IMR-90 (cell line): Measurements from ENCODE around the gene HPRT1. TPM values are rescaled to one million over a fixed set of nuclear protein-coding genes. Genes with fewer than 3 reads are reported as not detected.

Experiments
- ATAC-seq: fragments of 200-7000 bp; cut with Tn5 transposase; 2 replicates; pipeline ENCODE4 v1.9.1; 2020; ENCODE audit warnings: low read depth, mild to moderate bottlenecking, moderate library complexity
- BruUV-seq: library from RNA; stranded (reverse); fragments of 400-500 nt; replicated peaks from 2 replicates; lab custom pipeline; 2021; lab: Mats Ljungman, UMichigan
- CTCF ChIA-PET: fragments of 300-600 bp; formaldehyde crosslinking; extraction: SDS; loops from one replicate; lab custom pipeline; 2021; ENCODE audit warnings: antibody characterized with exemption; lab: Yijun Ruan, JAX
- POLR2A ChIA-PET: fragments of 300-600 bp; sonication (Branson Sonifier 250); formaldehyde crosslinking; loops from one replicate; lab custom pipeline; 2022; ENCODE audit warnings: antibody characterized with exemption; ENCODE audit not compliant: unreplicated experiment; lab: Charles Lee
- DNase-seq: peaks from one replicate; pipeline ENCODE4 v3.0.0; 2013
- H2AFZ ChIP-seq: replicated peaks from 2 replicates; pipeline ENCODE3; 2013; ENCODE audit warnings: low read length, mild to moderate bottlenecking; ENCODE audit not compliant: poor library complexity
- H2AK5ac ChIP-seq: 2 replicates; pipeline ENCODE4 v1.6.1; 2013; ENCODE audit warnings: low read depth, low read length, inconsistent platforms
- H2AK9ac ChIP-seq: replicated peaks from 2 replicates; pipeline ENCODE3; 2013; ENCODE audit warnings: mild to moderate bottlenecking, low read depth, low read length, moderate library complexity; ENCODE audit not compliant: poor library complexity
- H2BK120ac ChIP-seq: 2 replicates; pipeline ENCODE4 v1.6.1; 2013; ENCODE audit warnings: low read depth, low read length, inconsistent platforms
- H2BK15ac ChIP-seq: 3 replicates; pipeline ENCODE4 v1.6.1; 2013; ENCODE audit warnings: low read depth, low read length, inconsistent platforms
- H2BK20ac ChIP-seq: 2 replicates; pipeline ENCODE4 v1.6.1; 2013; ENCODE audit warnings: low read depth, mild to moderate bottlenecking, inconsistent platforms, low read length, moderate library complexity
- H2BK5ac ChIP-seq: 2 replicates; pipeline ENCODE4 v1.6.1; 2013; ENCODE audit warnings: mild to moderate bottlenecking, low read depth, low read length, inconsistent platforms; ENCODE audit not compliant: poor library complexity, severe bottlenecking
- H3K14ac ChIP-seq: replicated peaks from 2 replicates; pipeline ENCODE4 v1.6.1; 2013; ENCODE audit warnings: low read depth, low read length, inconsistent platforms
- H3K18ac ChIP-seq: 2 replicates; pipeline ENCODE4 v1.6.1; 2013; ENCODE audit warnings: low read depth, low read length, control low read depth
- H3K23ac ChIP-seq: 2 replicates; pipeline ENCODE4 v1.6.1; 2013; ENCODE audit warnings: low read depth, low read length, inconsistent platforms
- H3K27ac ChIP-seq: 2 replicates; pipeline ENCODE4 v1.5.1; 2013; ENCODE audit warnings: mild to moderate bottlenecking, control low read depth, low read length; ENCODE audit not compliant: insufficient read depth
- H3K27me3 ChIP-seq: 2 replicates; pipeline ENCODE4 v1.6.1; 2013; ENCODE audit warnings: low read length; ENCODE audit not compliant: control insufficient read depth, insufficient read depth
- H3K36me3 ChIP-seq: 2 replicates; pipeline ENCODE4 v1.6.1; 2013; ENCODE audit warnings: low read length, mixed read lengths; ENCODE audit not compliant: control insufficient read depth, insufficient read depth
- H3K4ac ChIP-seq: 2 replicates; pipeline ENCODE4 v1.6.1; 2013; ENCODE audit warnings: low read depth, low read length, inconsistent platforms
- H3K4me1 ChIP-seq: 2 replicates; pipeline ENCODE4 v1.6.1; 2013; ENCODE audit warnings: low read length, mixed read lengths; ENCODE audit not compliant: control insufficient read depth, insufficient read depth
- H3K4me2 ChIP-seq: 2 replicates; pipeline ENCODE4 v1.6.1; 2013; ENCODE audit warnings: low read depth, mild to moderate bottlenecking, control low read depth, low read length, moderate library complexity
- H3K4me3 ChIP-seq: 2 replicates; pipeline ENCODE4 v1.5.1; 2013; ENCODE audit warnings: low read depth, mild to moderate bottlenecking, control low read depth, low read length, moderate library complexity; ENCODE audit not compliant: insufficient read depth
- H3K56ac ChIP-seq: 2 replicates; pipeline ENCODE4 v1.6.1; 2013; ENCODE audit warnings: low read length, inconsistent platforms; ENCODE audit not compliant: insufficient read depth; ENCODE audit errors: extremely low read depth
- H3K79me1 ChIP-seq, 2 experiments: 2 replicates each; pipeline ENCODE4 v1.6.1; 2013; ENCODE audit warnings: low read length in 2 of 2, inconsistent platforms in 1 of 2, low read depth in 1 of 2
- H3K9ac ChIP-seq: 2 replicates; pipeline ENCODE4 v1.6.1; 2013; ENCODE audit warnings: low read depth, low read length, control low read depth
- H3K9me1 ChIP-seq: 2 replicates; pipeline ENCODE4 v1.6.1; 2013; ENCODE audit warnings: low read length, inconsistent platforms; ENCODE audit not compliant: insufficient read depth
- H3K9me3 ChIP-seq: 2 replicates; pipeline ENCODE4 v1.6.1; 2013; ENCODE audit warnings: low read length; ENCODE audit not compliant: control insufficient read depth, insufficient read depth
- H4K20me1 ChIP-seq: 2 replicates; pipeline ENCODE4 v1.6.1; 2013; ENCODE audit warnings: low read length, inconsistent platforms; ENCODE audit not compliant: insufficient read depth
- H4K5ac ChIP-seq: 2 replicates; pipeline ENCODE4 v1.6.1; 2013; ENCODE audit warnings: mild to moderate bottlenecking, low read depth, low read length, control low read depth
- H4K8ac ChIP-seq, 2 experiments: 2 replicates each; pipeline ENCODE4 v1.6.1; 2013; ENCODE audit warnings: low read depth in 2 of 2, low read length in 2 of 2, control low read depth in 1 of 2, inconsistent platforms in 1 of 2
- H4K91ac ChIP-seq: 2 replicates; pipeline ENCODE4 v1.6.1; 2013; ENCODE audit warnings: low read depth, low read length, inconsistent platforms; ENCODE audit not compliant: insufficient read depth
- BHLHE40 ChIP-seq: fragments of 150-350 bp; IDR thresholded peaks from 2 replicates; pipeline ENCODE4 v1.6.1; 2016; ENCODE audit warnings: mild to moderate bottlenecking, low read depth, low read length
- CEBPB ChIP-seq: IDR thresholded peaks from 2 replicates; pipeline ENCODE4 v1.6.1; 2012; ENCODE audit warnings: low read depth, low read length, improper control_type of control experiment
- CTCF ChIP-seq: conservative IDR thresholded peaks from 2 replicates; pipeline ENCODE4 v1.5.1; 2012; ENCODE audit warnings: mild to moderate bottlenecking, low read depth, low read length, improper control_type of control experiment
- FOS ChIP-seq: fragments of 150-350 bp; IDR thresholded peaks from 2 replicates; pipeline ENCODE4 v1.6.1; 2016; ENCODE audit warnings: low read depth, low read length
- MAZ ChIP-seq: IDR thresholded peaks from 2 replicates; pipeline ENCODE4 v1.6.1; 2012; ENCODE audit warnings: low read depth, mild to moderate bottlenecking, low read length, improper control_type of control experiment, moderate library complexity, borderline replicate concordance
- MXI1 ChIP-seq: IDR thresholded peaks from 2 replicates; pipeline ENCODE4 v1.6.1; 2012; ENCODE audit warnings: low read depth, mild to moderate bottlenecking, low read length, moderate library complexity, borderline replicate concordance
- NFE2L2 ChIP-seq: fragments of 150-350 bp; IDR thresholded peaks from 2 replicates; pipeline ENCODE4 v1.6.1; 2016; ENCODE audit warnings: low read depth, mild to moderate bottlenecking, low read length
- POLR2A ChIP-seq: IDR thresholded peaks from 2 replicates; pipeline ENCODE4 v1.6.1; 2012; ENCODE audit warnings: mild to moderate bottlenecking, low read depth, low read length
- RFX5 ChIP-seq: IDR thresholded peaks from 2 replicates; pipeline ENCODE4 v1.8.0; 2012; ENCODE audit warnings: low read depth, mild to moderate bottlenecking, low read length, moderate library complexity
- SMC3 ChIP-seq: fragments of 150-350 bp; IDR thresholded peaks from 2 replicates; pipeline ENCODE4 v1.6.1; 2016; ENCODE audit warnings: low read depth, mild to moderate bottlenecking, antibody characterized with exemption, low read length, moderate library complexity
- USF2 ChIP-seq: fragments of 150-350 bp; IDR thresholded peaks from 2 replicates; pipeline ENCODE4 v1.6.1; 2017; ENCODE audit warnings: mild to moderate bottlenecking, antibody characterized with exemption, low read length, low read depth
- WGBS, 2 experiments: methylation state at CpG; one replicate each; pipeline versions ENCODE4 v1.1.5 to v1.1.7; 2013; ENCODE audit warnings: missing lambda C conversion rate in 2 of 2; ENCODE audit not compliant: insufficient read length in 1 of 2; ENCODE audit errors: extremely low coverage in 2 of 2; 5-methylcytosine and 5-hydroxymethylcytosine counted together
- dilution Hi-C: fragments of 300-500 bp; cut with HindIII; formaldehyde crosslinking; loops from one replicate; pipeline ENCODE4 v1.14.3; 2018; ENCODE audit warnings: low sequenced_read_pairs; ENCODE audit not compliant: unreplicated experiment
- in situ Hi-C: fragments of 300-500 bp; cut with MboI; formaldehyde crosslinking; loops from 3 replicates; pipeline ENCODE4 v1.14.3; 2019; ENCODE audit warnings: low sequenced_read_pairs, inconsistent platforms, mixed read lengths
- intact Hi-C: fragments of 100-400 bp; cut with micrococcal nuclease; formaldehyde crosslinking; loops from 2 replicates; pipeline ENCODE4 v1.10.0; 2022
- polyA plus RNA-seq, 3 experiments: library from polyadenylated mRNA; depleted of rRNA; stranded (reverse); fragments of >200 nt; gene quantifications; 2 replicates each; pipeline ENCODE4 v1.2.3, GENCODE V29; 2012; ENCODE audit warnings: low replicate concordance in 1 of 3
- total RNA-seq: library from RNA; depleted of rRNA; stranded (reverse); fragments of >200 nt; gene quantifications from 2 replicates; pipeline ENCODE4 v1.2.3, GENCODE V29; 2012

The HPRT1 gene
- total and polyA plus RNA-seq, 2 of the 4 experiments (the other 2 are of a cell fraction): 7.0 to 30.3 TPM

- no TSS peak for BruUV-seq
Observed at GRCh38 chrX:134533352-134533751, 73.4 kb downstream of the HPRT1 start.

More at GRCh38 chrX:134533352-134533751, 73.4 kb downstream of the HPRT1 start:
- Histone ChIP-seq H3K9me1 (peaks cover 4% of the 10 kb centered on the region), H2BK20ac (no peak overlapping the region), H3K14ac (no peak overlapping the region), H3K4ac (no peak overlapping the region), H4K91ac (no peak overlapping the region), H3K4me1 (peaks cover 12% of the 10 kb centered on the region), H4K8ac (no peak overlapping the region), H3K23ac (no peak overlapping the region), H3K18ac (no peak overlapping the region), H3K4me3 (no peak overlapping the region), H3K27ac (no peak overlapping the region), H2BK15ac (no peak overlapping the region), H2AK5ac (no peak overlapping the region), H2BK5ac (no peak overlapping the region), H3K4me2 (no peak overlapping the region), H3K9ac (no peak overlapping the region), H2AK9ac (no peak overlapping the region), H3K79me1 (no peaks in the 10 kb centered on the region), H3K36me3 (no peaks in the 10 kb centered on the region), H3K27me3 (no peaks in the 10 kb centered on the region), H2BK120ac (no peak overlapping the region), H3K56ac (no peak overlapping the region), H2AFZ (no peak overlapping the region), H3K9me3 (no peaks in the 10 kb centered on the region), H4K20me1 (no peaks in the 10 kb centered on the region), H4K5ac (no peak overlapping the region)
- in situ Hi-C loops (no loop called here), dilution Hi-C loops (no loop called here), intact Hi-C loops (no loop called here)
- ATAC-seq: no peak
- TF ChIP-seq FOS (no peak), RFX5 (no peak), NFE2L2 (no peak), CEBPB (no peak), SMC3 (no peak), USF2 (no peak), MXI1 (no peak), BHLHE40 (no peak), CTCF (no peak), MAZ (no peak), POLR2A (no peak)
- POLR2A ChIA-PET: no interaction called here
- no peak for DNase-seq
- CTCF ChIA-PET: interaction anchor here (0.9 kb wide), 1 partner anchor 37 kb away, joined by 3 read pairs; no protein-coding TSS in a partner anchor
- no CpG with 5 or more reads among the region's 9 CpGs for whole genome bisulfite sequencing, 2 experiments
